GM12874 (cell line): ENCODE data around the gene OR51B6.

Source experiments
- CTCF ChIP-seq: IDR thresholded peaks from 2 replicates; pipeline ENCODE4 v1.5.1; 2011; ENCODE audit warnings: low read depth, mild to moderate bottlenecking, control low read depth, low read length, moderate library complexity; ENCODE audit not compliant: insufficient read depth

Gene OR51B6, protein sequence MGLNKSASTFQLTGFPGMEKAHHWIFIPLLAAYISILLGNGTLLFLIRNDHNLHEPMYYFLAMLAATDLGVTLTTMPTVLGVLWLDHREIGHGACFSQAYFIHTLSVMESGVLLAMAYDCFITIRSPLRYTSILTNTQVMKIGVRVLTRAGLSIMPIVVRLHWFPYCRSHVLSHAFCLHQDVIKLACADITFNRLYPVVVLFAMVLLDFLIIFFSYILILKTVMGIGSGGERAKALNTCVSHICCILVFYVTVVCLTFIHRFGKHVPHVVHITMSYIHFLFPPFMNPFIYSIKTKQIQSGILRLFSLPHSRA

GRCh38 chr11:5351208-5351607, at the start of gene OR51B6:
Gene OR51B6, plus strand, starts transcription at chr11:5351508. Its CDS starts 0 bp downstream, at chr11:5351508.
- no peak for TF ChIP-seq CTCF

GRCh38 chr11:5301846-5302245, 49.5 kb upstream of the OR51B6 start, which contains the start of gene OR51B4:
Gene OR51B4, minus strand, starts transcription at chr11:5301946. Its CDS starts 0 bp downstream, at chr11:5301946.
- no peak for TF ChIP-seq CTCF

DNA sequence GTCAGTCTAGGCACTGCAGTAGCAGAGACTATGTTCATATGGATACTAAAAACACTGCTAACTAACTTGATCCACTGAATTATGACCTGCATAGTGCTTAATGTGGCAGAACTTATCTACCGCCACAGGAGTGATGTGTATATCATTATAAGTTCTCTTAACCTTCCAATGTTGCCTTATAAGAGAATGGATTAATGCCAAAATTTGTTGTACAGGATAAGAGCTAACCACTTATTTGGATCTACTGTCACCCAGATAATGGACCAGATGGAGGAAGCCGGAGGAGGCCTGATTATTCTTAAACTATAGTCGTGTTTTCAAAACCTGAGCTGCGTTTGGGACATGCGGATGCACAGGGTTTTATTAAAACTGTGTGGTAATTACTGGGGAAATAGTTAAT, 47.7 kb upstream of the OR51B6 start:
- TF ChIP-seq CTCF = no peak

DNA sequence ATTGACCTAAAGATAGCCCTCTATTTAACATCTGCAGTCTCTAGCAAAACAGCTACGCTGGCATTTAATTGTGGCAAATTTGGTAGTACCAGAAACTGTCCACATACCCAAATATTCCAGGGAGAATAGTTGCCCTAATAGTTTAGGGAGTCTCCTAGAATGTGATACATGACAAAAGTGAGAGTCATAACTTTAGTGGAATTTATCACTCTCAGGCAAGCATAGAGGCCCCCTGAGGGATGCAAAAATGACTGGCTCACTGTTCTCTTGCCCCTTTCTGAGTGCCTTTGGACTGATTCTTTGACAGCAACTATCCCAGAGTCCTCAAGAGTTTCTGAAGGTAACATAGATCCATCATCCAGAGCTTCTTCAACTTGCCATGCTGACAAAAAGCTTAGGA, 47.3 kb upstream of the OR51B6 start:
- no peak for TF ChIP-seq CTCF

DNA sequence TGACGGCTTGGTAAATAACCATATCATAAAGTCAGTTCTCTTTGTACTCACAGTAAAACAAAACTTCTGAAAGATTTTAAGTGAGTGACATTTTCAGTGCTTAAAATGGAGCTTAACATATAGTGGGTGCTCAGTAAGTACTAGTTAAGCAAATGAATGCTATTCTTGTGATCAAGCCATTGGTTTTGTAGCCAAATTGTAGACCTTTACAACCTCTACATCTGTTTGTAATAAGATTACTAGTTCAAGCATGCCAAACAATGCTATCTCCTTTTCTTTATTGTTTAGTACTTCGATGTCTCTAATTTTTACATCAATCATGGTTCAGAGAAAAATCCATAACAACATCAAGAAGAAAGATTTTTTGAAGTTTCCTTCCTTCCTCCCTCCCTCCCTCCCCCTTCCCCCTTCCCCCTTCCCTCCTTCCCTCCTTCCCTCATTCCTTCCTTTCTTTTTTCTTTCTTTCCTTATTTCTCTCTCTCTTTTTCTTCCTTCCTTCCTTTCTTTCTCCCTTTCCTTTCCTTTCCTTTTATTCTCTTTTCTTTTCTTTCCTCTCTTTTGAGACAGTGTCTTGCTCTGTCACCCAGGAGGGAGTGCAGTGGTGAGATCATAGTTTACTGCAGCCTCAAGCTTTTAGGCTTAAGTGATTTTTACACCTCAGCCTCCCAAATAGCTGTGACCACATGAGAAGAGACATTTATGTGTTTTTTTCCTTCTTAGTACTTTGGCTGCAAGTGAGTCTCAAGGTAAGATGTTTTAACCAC, 43.9 kb upstream of the OR51B6 start:
- no peak for TF ChIP-seq CTCF

DNA sequence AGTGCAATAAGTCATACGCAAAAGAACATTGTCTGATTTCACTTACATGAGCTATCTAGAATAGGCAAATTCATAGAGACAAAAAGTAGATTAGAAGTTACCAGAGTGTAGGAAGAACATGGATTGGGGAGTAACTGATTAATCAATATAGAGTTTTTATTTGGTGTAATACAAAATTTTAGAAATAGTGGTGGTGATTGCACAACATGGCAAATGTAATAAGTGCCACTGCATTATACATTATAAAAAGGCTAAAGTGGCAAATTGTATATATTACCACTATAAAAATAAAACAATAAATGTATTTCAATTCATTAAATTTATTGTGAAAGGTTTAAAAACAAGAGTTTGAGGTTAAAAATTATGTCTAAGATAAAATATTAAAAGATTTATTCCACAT, 40.9 kb upstream of the OR51B6 start:
- TF ChIP-seq CTCF = no peak

GRCh38 chr11:5317292-5317691, 34.0 kb upstream of the OR51B6 start:
- TF ChIP-seq CTCF = no peak
